Transverse colon (tissue), 4 donors: ENCODE measurements around the gene LANCL1. TPM values are rescaled to one million over a fixed set of nuclear protein-coding genes. Genes with fewer than 3 reads are reported as not detected.

Experiments used
- DNase-seq: peaks from one replicate; pipeline ENCODE4 v3.0.0-alpha.2; 2019
- H3K27ac ChIP-seq, 4 donors: fragments of 200-600 bp; sonication (generic); 2 replicates each; pipeline ENCODE4 v1.5.1; 2016 to 2018; ENCODE audit warnings: inconsistent platforms in 4 of 4
- H3K27me3 ChIP-seq: fragments of 200-600 bp; sonication (generic); 2 replicates; pipeline ENCODE4 v1.5.1; 2017; ENCODE audit warnings: inconsistent platforms
- H3K36me3 ChIP-seq, 4 donors: fragments of 200-600 bp; sonication (generic); 2 replicates each; pipeline ENCODE4 v1.5.1; 2017 to 2019; ENCODE audit warnings: inconsistent platforms in 4 of 4
- H3K4me1 ChIP-seq, 4 donors: fragments of 200-600 bp; sonication (generic); 2 replicates each; pipeline ENCODE4 v1.5.1; 2017 to 2020; ENCODE audit warnings: inconsistent platforms in 4 of 4
- H3K4me3 ChIP-seq, 4 donors: fragments of 200-600 bp; sonication (generic); 1 replicate in 1 of 4; 2 replicates in 3 of 4; pipeline versions ENCODE4 v1.5.1 to v1.6.1; 2017 to 2019; ENCODE audit warnings: inconsistent platforms in 4 of 4
- H3K9me3 ChIP-seq, 2 donors: fragments of 200-600 bp; sonication (generic); 2 replicates each; pipeline ENCODE4 v1.5.1; 2017 to 2019; ENCODE audit warnings: inconsistent platforms in 2 of 2
- EP300 ChIP-seq: sonication (generic); formaldehyde crosslinking; IDR thresholded peaks from one replicate; pipeline ENCODE4 v1.6.1; 2017; ENCODE audit warnings: antibody characterized with exemption, low read depth
- POLR2A ChIP-seq: fragments of 450-650 bp; IDR thresholded peaks from one replicate; pipeline ENCODE4 v1.6.1; 2016; ENCODE audit warnings: antibody characterized with exemption, mild to moderate bottlenecking, moderate library complexity
- POLR2AphosphoS5 ChIP-seq, 3 donors: sonication (generic); formaldehyde crosslinking; IDR thresholded peaks; one replicate each; pipeline ENCODE4 v1.6.1; 2016; ENCODE audit warnings: antibody characterized with exemption in 3 of 3
- WGBS, 2 donors: methylation state at CpG; one replicate each; pipeline ENCODE4 v1.1.5; 2018; ENCODE audit warnings: low coverage in 1 of 2; 5-methylcytosine and 5-hydroxymethylcytosine counted together
- in situ Hi-C, 4 donors: fragments of 200-750 bp; cut with MboI; loops; one replicate each; pipeline versions ENCODE4 v1.15.0 to v1.15.1; 2017; ENCODE audit warnings: low sequenced_read_pairs in 3 of 4, low pct_ligation_motif_present in 1 of 4, low pct_unique_long_range_greater_than_20kb in 1 of 4
- intact Hi-C: fragments of 100-400 bp; cut with DNase I; formaldehyde crosslinking; loops from one replicate; pipeline ENCODE4 v1.15.1; 2023; ENCODE audit warnings: low total_unique reads
- total RNA-seq, 4 donors: library from RNA; depleted of rRNA; stranded (reverse); fragments of >200 nt; gene quantifications; one replicate each; pipeline ENCODE4 v1.1.0, GENCODE V29; 2016
- TF ChIP-seq, protein P1 (sequence below), 5 experiments: fragments of 200-600 bp in 3 of 5; fragments of 450-650 bp in 2 of 5; sonication (generic) in 3 of 5; IDR thresholded peaks; 1 replicate in 2 of 5; 2 replicates in 3 of 5; pipeline ENCODE4 v1.5.1; 2016 to 2017; ENCODE audit warnings: antibody characterized with exemption in 5 of 5, inconsistent platforms in 3 of 5, mild to moderate bottlenecking in 2 of 5, moderate library complexity in 1 of 5

Gene LANCL1
- total RNA-seq, 4 donors from 2014 or later: 11.6 to 24.5 (median 17.4) TPM

DNA sequence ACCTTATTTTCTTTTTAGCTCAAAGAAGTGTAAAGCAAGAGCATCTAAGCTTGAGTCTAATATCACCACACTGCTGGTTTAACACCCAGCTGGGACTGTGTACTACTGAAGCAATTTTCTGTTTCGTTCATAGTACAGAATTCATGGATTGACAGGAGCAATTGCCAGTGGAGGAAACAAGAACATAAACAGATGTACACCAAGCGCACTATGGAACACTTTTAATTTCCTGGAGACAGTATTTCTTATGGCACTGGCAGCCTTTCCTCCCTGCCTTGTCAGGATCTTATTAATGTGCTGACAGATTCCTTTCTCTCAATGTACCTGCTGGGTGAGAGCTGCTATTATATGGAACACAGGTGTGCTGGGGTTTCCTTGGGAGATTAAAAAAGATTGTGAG is 4.2 kb upstream of the LANCL1 start:
- H3K9me3 ChIP-seq: no peaks in the 10 kb centered on the region
- in situ Hi-C loops: no loop called here
- no peak for DNase-seq
- H3K36me3 ChIP-seq: no peaks in the 10 kb centered on the region
- intact Hi-C loops: no loop called here
- H3K27ac ChIP-seq: no peak overlapping the region
- no peak overlapping the region for H3K4me3 ChIP-seq
- no peaks in the 10 kb centered on the region for H3K27me3 ChIP-seq
- WGBS, 2 donors: 80 to 83% methylated on average over 1 to 2 of the region's 2 CpGs
- TF ChIP-seq EP300 (no peak), POLR2A (no peak), POLR2AphosphoS5 (IDR thresholded peaks at IDR 0.05) (no peak)
- TF ChIP-seq, protein P1, sequence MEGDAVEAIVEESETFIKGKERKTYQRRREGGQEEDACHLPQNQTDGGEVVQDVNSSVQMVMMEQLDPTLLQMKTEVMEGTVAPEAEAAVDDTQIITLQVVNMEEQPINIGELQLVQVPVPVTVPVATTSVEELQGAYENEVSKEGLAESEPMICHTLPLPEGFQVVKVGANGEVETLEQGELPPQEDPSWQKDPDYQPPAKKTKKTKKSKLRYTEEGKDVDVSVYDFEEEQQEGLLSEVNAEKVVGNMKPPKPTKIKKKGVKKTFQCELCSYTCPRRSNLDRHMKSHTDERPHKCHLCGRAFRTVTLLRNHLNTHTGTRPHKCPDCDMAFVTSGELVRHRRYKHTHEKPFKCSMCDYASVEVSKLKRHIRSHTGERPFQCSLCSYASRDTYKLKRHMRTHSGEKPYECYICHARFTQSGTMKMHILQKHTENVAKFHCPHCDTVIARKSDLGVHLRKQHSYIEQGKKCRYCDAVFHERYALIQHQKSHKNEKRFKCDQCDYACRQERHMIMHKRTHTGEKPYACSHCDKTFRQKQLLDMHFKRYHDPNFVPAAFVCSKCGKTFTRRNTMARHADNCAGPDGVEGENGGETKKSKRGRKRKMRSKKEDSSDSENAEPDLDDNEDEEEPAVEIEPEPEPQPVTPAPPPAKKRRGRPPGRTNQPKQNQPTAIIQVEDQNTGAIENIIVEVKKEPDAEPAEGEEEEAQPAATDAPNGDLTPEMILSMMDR (IDR thresholded peaks at IDR 0.05): no peak
- H3K4me1 ChIP-seq: peaks cover 0 to 12% (median 6%) of the 10 kb centered on the region in 4 donors

DNA sequence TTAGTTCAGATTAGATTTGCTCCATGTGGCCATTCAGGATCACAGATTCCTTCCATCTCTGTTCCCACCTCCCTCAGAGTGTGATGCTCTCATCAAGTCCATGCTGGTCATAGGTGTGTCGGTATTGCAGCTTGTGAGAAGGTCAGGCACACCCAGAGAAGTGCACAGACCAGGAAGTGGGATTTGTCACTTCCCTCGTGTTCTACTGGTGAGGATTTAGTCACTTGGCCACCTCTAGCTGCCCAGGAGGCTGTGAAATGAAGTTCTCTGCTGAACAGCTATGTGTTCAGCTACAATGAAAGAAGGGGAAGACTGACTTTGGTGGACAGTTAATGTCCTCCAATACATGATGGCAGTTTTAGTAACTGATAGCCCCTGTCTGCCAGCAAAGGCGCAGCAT is 3.5 kb upstream of the LANCL1 start:
- Histone ChIP-seq H3K36me3 (no peaks in the 10 kb centered on the region), H3K27me3 (no peaks in the 10 kb centered on the region), H3K4me3 (no peak overlapping the region), H3K9me3 (no peaks in the 10 kb centered on the region), H3K4me1 (peaks cover 0 to 19% (median 12%) of the 10 kb centered on the region in 4 donors), H3K27ac (no peak overlapping the region)
- intact Hi-C loops (no loop called here), in situ Hi-C loops (no loop called here)
- no peak for DNase-seq
- TF ChIP-seq, protein P1 (IDR thresholded peaks at IDR 0.05): no peak
- TF ChIP-seq POLR2AphosphoS5 (IDR thresholded peaks at IDR 0.05) (no peak), EP300 (no peak), POLR2A (no peak)
- 58 to 100% methylated on average over 1 to 3 of the region's 3 CpGs for WGBS, 2 donors

DNA sequence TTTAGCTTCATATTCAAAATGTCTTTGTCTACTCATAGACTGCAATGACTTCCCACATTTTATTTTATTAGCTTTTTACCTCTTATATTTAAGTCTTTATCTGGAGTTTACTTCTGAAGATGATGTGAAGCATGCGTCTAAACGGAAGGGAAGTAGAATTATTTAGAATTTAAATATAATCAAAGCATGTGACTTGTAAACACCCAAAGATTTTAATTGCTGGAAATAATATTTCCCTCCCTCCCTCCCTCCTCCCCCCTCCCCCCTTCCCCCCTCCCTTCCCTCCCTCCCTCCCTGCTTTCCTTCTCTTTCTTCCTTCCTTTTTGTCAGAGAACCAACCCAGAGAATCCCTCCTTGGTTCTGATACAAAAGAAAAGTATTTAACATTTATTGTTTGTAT is 2.1 kb upstream of the LANCL1 start:
- Histone ChIP-seq H3K4me1 (peaks cover 0 to 19% (median 12%) of the 10 kb centered on the region in 4 donors), H3K27ac (no peak overlapping the region), H3K36me3 (no peaks in the 10 kb centered on the region), H3K27me3 (no peaks in the 10 kb centered on the region), H3K4me3 (no peak overlapping the region), H3K9me3 (no peaks in the 10 kb centered on the region)
- in situ Hi-C loops: no loop called here
- DNase-seq: no peak
- TF ChIP-seq, protein P1 (IDR thresholded peaks at IDR 0.05): no peak
- TF ChIP-seq POLR2A (no peak), POLR2AphosphoS5 (IDR thresholded peaks at IDR 0.05) (no peak), EP300 (no peak)
- intact Hi-C loops: no loop called here
- WGBS, 2 donors: 85 to 97% methylated on average over 2 of the region's 2 CpGs

DNA sequence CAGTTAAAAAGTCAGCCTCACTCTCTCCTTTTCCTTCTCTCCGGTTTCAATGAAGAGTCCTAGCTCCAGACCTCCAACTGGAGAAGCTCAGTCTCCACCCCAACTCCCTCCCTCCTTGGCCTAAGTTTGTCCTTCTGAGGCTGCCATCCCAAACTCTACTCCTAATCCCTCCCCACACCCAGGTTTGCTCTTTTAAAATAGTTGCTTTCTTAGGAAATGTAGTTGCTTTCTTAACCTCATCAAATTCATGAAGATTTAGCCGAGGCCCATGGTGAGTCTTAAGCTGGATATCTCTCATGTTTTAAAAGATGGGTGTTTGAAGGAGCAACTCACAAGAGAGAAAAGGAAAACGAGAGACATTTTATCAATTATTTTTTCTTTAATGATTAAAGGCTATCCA is 937 bp upstream of the LANCL1 start:
- Histone ChIP-seq H3K4me1 (peaks cover 0 to 19% (median 12%) of the 10 kb centered on the region in 4 donors), H3K27ac (peak overlapping the region in 2 of 4 donors; percentile 80 to 87), H3K9me3 (no peaks in the 10 kb centered on the region), H3K4me3 (peak overlapping the region in 1 of 4 donors; percentile 98), H3K36me3 (no peaks in the 10 kb centered on the region), H3K27me3 (no peaks in the 10 kb centered on the region)
- WGBS, 2 donors: 72 to 86% methylated on average over 3 of the region's 3 CpGs
- in situ Hi-C loops: no loop called here
- intact Hi-C loops: no loop called here
- no peak for DNase-seq
- TF ChIP-seq, protein P1 (IDR thresholded peaks at IDR 0.05): no peak
